K562 (cell line): ENCODE data around the gene UBASH3B. TPM values are rescaled to one million over a fixed set of nuclear protein-coding genes. Genes with fewer than 3 reads are reported as not detected.

ENCODE experiments used
- ATAC-seq: fragments of 200-7000 bp; cut with Tn5 transposase; 3 replicates; pipeline ENCODE4 v1.9.1; 2020; ENCODE audit warnings: moderate library complexity
- BruUV-seq: library from RNA; stranded (reverse); fragments of 400-500 nt; replicated peaks from 2 replicates; lab custom pipeline; 2021; lab: Mats Ljungman, UMichigan
- CTCF ChIA-PET: fragments of 300-600 bp; formaldehyde crosslinking; extraction: SDS; loops from one replicate; lab custom pipeline; 2021; ENCODE audit warnings: low intra/inter-chr PET ratio; lab: Yijun Ruan, JAX
- POLR2A ChIA-PET: fragments of 300-600, 350-650 bp; sonication (Branson Sonifier 250); formaldehyde crosslinking; extraction: SDS; loops from one replicate; lab custom pipeline; 2021; ENCODE audit warnings: antibody characterized with exemption, inconsistent platforms; lab: Yijun Ruan, JAX
- DNase-seq, 4 experiments: peaks; one replicate each; pipeline versions ENCODE4 v3.0.0 to v3.0.0-alpha.2; 2011 to 2018; ENCODE audit warnings: low spot score in 3 of 4, mixed read lengths in 3 of 4; ENCODE audit errors: extremely low read depth in 1 of 4
- FAIRE-seq: peaks from 2 replicates; lab custom pipeline; 2011; peaks lifted over from hg19 to GRCh38; lab: Jason Lieb, UNC
- H2AFZ ChIP-seq: 2 replicates; pipeline ENCODE4 v1.6.0; 2011; ENCODE audit warnings: low read depth, low read length, control low read depth, inconsistent platforms
- H3K27ac ChIP-seq: fragments of 200-600 bp; 3 replicates; pipeline ENCODE4 v1.8.0; 2011; ENCODE audit warnings: low read depth, mild to moderate bottlenecking, control low read depth, inconsistent platforms, low read length, moderate library complexity, mixed read lengths; ENCODE audit errors: extremely low read depth
- H3K27me3 ChIP-seq, 2 experiments: fragments of 300-600 bp in 1 of 2; 2 replicates in 1 of 2; 3 replicates in 1 of 2; pipeline versions ENCODE4 v1.6.0 to v1.8.0; 2011; ENCODE audit warnings: inconsistent platforms in 2 of 2, low read length in 2 of 2, mild to moderate bottlenecking in 1 of 2, mixed read lengths in 1 of 2, moderate library complexity in 1 of 2; ENCODE audit not compliant: control insufficient read depth in 2 of 2, insufficient read depth in 2 of 2
- H3K36me3 ChIP-seq: fragments of 300-600 bp; 3 replicates; pipeline ENCODE4 v1.8.0; 2011; ENCODE audit warnings: mild to moderate bottlenecking, low read length, inconsistent platforms; ENCODE audit not compliant: control insufficient read depth, insufficient read depth
- H3K4me1 ChIP-seq, 2 experiments: fragments of 200-600 bp in 1 of 2; replicated peaks in 1 of 2; 2 replicates in 1 of 2; 3 replicates in 1 of 2; pipeline versions ENCODE4 v1.5.1 to v1.8.0; 2011; ENCODE audit warnings: inconsistent platforms in 2 of 2, low read length in 2 of 2, mild to moderate bottlenecking in 1 of 2, mixed read lengths in 1 of 2, moderate library complexity in 1 of 2; ENCODE audit not compliant: control insufficient read depth in 2 of 2, insufficient read depth in 2 of 2
- H3K4me2 ChIP-seq: 2 replicates; pipeline ENCODE4 v1.6.1; 2011; ENCODE audit warnings: low read length, control low read depth, inconsistent platforms, mixed read lengths; ENCODE audit not compliant: insufficient read depth
- H3K4me3 ChIP-seq: fragments of 200-600 bp; sonication (generic), shearing (Covaris generic); 2 replicates; pipeline ENCODE4 v1.5.1; 2016; ENCODE audit warnings: control low read depth, inconsistent platforms
- H3K79me2 ChIP-seq: fragments of 200-600 bp; 3 replicates; pipeline ENCODE4 v1.8.0; 2011; ENCODE audit warnings: low read length, inconsistent platforms; ENCODE audit not compliant: control insufficient read depth, insufficient read depth
- H3K9ac ChIP-seq, 2 experiments: 2 replicates each; pipeline versions ENCODE4 v1.6.0 to v1.6.1; 2011; ENCODE audit warnings: low read depth in 2 of 2, low read length in 2 of 2, control low read depth in 1 of 2, inconsistent platforms in 1 of 2, mild to moderate bottlenecking in 1 of 2, mixed read lengths in 1 of 2; ENCODE audit not compliant: insufficient read depth in 1 of 2
- H3K9me1 ChIP-seq: one replicate; pipeline ENCODE4 v1.6.0; 2011; ENCODE audit warnings: inconsistent platforms, mild to moderate bottlenecking, low read length, moderate library complexity; ENCODE audit not compliant: control insufficient read depth, insufficient read depth
- H3K9me3 ChIP-seq: replicated peaks from 2 replicates; pipeline ENCODE4 v1.5.1; 2011; ENCODE audit warnings: low read depth, low read length, inconsistent platforms; ENCODE audit not compliant: control insufficient read depth, insufficient read depth
- H4K20me1 ChIP-seq: replicated peaks from 2 replicates; pipeline ENCODE4 v1.6.1; 2011; ENCODE audit warnings: low read length, inconsistent platforms, mixed read lengths; ENCODE audit not compliant: control insufficient read depth, insufficient read depth
- BACH1 ChIP-seq: fragments of 200-800 bp; sonication (Bioruptor generic); IDR thresholded peaks from 2 replicates; pipeline ENCODE4 v1.6.1; 2016; ENCODE audit warnings: missing genetic modification characterization, missing compliant biosample characterization
- CCNT2 ChIP-seq: IDR thresholded peaks from 2 replicates; pipeline ENCODE4 v1.6.1; 2011; ENCODE audit warnings: borderline replicate concordance, low read depth, mild to moderate bottlenecking, moderate library complexity, mixed read lengths, low read length; ENCODE audit not compliant: insufficient read length; ENCODE audit errors: extremely low read depth
- U2AF1 ChIP-seq: fragments of 200-400 bp; formaldehyde crosslinking; optimal IDR thresholded peaks from 2 replicates; pipeline ENCODE3; 2017; ENCODE audit warnings: mild to moderate bottlenecking, low read depth, low read length, moderate library complexity
- ZNF586 ChIP-seq: fragments of 450-650 bp; formaldehyde crosslinking; conservative IDR thresholded peaks from 2 replicates; pipeline ENCODE4 v1.4.0; 2020; ENCODE audit warnings: mild to moderate bottlenecking, moderate library complexity
- WGBS: fragments of 100-300 bp; shearing (Covaris generic); methylation state at CpG from one replicate; pipeline ENCODE4 v1.1.6; 2016; ENCODE audit warnings: low coverage, mixed read lengths; ENCODE audit not compliant: insufficient coverage; ENCODE audit errors: missing lambda C conversion rate; 5-methylcytosine and 5-hydroxymethylcytosine counted together
- in situ Hi-C: fragments of 300-500 bp; cut with MboI; formaldehyde crosslinking; loops from 4 replicates; pipeline ENCODE4 v1.15.0; 2018; ENCODE audit warnings: inconsistent platforms, mixed read lengths
- intact Hi-C: fragments of 100-400 bp; cut with micrococcal nuclease; formaldehyde crosslinking; loops from 2 replicates; pipeline ENCODE4 v1.14.2; 2022
- polyA plus RNA-seq, 8 experiments: library from polyadenylated mRNA; depleted of rRNA in 4 of 8; stranded (reverse) in 5 of 8; unstranded in 3 of 8; fragments of >200 nt; fragmentation: Nextera tagmentation in 2 of 8; fragmentation: Illumina TruSeq in 1 of 8; extraction: Ambion mirVana in 2 of 8; extraction: Trizol in 1 of 8; gene quantifications; 2 replicates each; pipeline versions ENCODE4 v1.2.1 to v1.2.3, GENCODE V29; 2011 to 2014; ENCODE audit warnings: inconsistent platforms in 1 of 8, missing spikeins in 1 of 8
- total RNA-seq, 7 experiments: library from RNA; depleted of rRNA in 6 of 7; stranded (reverse); fragments of >200 nt in 6 of 7; fragmentation: Illumina TruSeq in 2 of 7; extraction: Trizol in 2 of 7; gene quantifications; 2 replicates each; pipeline versions ENCODE4 v1.2.1 to v1.2.3, GENCODE V29; 2011 to 2021; ENCODE audit warnings: low replicate concordance in 1 of 7
- TF ChIP-seq, protein P1 (sequence below): fragments of 250-450 bp; sonication (Bioruptor Pico); IDR thresholded peaks from 2 replicates; pipeline ENCODE4 v1.5.0; 2021; ENCODE audit warnings: mild to moderate bottlenecking, moderate library complexity
- TF ChIP-seq, protein P2 (sequence below): sonication (generic); formaldehyde crosslinking; IDR thresholded peaks from 2 replicates; pipeline ENCODE4 v1.8.1; 2023; ENCODE audit warnings: mild to moderate bottlenecking, missing genetic modification reagents

The UBASH3B gene
- total and polyA plus RNA-seq, 9 of the 15 experiments (the other 6 are each of a cell fraction or from before 2014, with no cell fraction given), result 0.01 to 0.31 (median 0.08) TPM; not detected in 2

DNA sequence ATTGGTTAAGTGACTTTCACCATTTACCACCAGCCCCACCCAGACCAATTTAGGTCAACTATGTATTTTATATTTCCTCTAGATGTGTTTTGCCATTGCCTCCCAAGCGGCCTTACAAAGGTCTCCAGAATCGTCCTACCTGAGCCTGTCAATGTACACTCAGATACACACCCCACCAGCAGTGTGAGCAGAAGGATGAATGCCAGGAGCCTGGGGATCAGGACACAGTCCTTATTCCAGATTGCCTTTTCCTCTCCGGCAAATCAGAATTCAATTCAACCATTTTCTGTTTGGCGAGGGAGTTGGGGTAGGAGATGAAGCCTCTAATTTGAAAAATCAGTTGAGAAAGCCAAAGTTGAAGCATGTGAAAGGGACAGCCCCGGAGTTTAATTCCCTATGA, 147.4 kb downstream of the UBASH3B start:
- ATAC-seq (no peak), DNase-seq (no peak), FAIRE-seq (no peak)
- H3K27ac ChIP-seq, result no peak overlapping the region
- H3K9ac ChIP-seq, result no peak overlapping the region
- H4K20me1 ChIP-seq, result no peaks in the 10 kb centered on the region
- 0% methylated on average over 5 of the region's 5 CpGs for WGBS
- no peak overlapping the region for H3K4me3 ChIP-seq
- H3K79me2 ChIP-seq, result no peaks in the 10 kb centered on the region
- peaks cover 0 to 12% of the 10 kb centered on the region in 2 experiments; a peak in 2 of 5 replicates for H3K27me3 ChIP-seq
- TF ChIP-seq, protein P1, sequence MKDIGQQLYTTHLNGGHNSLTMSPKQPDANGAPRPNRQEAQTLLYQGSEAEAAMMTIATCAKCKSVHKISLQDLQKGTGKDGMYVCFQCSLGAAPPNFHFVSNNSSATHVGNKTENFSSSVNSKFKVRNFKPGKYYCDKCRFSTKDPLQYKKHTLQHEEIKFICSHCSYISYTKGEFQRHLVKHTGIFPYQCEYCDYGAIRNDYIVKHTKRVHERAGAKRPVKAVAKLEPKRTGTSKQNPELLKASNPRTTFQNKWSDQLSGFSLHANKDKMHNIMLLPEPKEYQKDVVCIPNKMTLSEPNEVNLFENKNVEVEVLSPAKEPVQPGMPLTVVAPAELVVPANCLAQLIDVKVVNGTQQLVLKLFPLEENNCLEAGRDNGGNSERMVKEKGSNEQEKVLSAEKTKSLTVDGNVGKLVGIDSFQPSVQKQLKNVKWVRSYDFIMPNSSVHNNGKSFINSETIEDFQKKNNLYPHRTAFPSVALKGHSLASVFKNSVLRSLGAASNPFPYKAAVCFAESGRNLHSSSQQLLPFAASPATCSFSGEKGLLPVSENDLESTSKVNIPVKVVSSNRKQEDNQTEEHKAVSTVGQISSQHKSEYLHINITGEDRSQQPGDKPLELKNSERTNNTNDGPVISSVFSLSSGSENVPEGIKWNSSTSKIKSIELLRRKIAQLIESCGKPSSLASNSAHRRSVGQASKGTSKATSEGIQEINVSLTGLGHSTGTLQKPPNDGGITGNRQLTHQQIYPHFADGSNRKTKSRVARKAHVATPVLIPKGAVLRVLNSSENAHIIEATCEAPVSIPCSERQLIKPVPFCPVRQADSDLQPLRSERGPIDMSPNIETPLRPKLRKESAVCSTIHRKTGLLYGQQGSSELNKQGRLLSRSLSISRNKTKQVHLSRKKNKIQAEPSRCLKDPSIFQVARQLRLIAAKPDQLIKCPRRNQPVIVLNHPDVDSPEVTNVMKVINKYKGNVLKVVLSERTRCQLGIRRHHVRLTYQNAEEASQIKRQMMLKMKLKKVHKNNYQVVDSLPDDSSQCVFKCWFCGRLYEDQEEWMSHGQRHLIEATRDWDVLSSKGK (CRISPR knock-in tag), result no peak
- no peak for TF ChIP-seq CCNT2
- no peak for TF ChIP-seq BACH1 (tag)
- no peak for TF ChIP-seq U2AF1
- TF ChIP-seq, protein P2, sequence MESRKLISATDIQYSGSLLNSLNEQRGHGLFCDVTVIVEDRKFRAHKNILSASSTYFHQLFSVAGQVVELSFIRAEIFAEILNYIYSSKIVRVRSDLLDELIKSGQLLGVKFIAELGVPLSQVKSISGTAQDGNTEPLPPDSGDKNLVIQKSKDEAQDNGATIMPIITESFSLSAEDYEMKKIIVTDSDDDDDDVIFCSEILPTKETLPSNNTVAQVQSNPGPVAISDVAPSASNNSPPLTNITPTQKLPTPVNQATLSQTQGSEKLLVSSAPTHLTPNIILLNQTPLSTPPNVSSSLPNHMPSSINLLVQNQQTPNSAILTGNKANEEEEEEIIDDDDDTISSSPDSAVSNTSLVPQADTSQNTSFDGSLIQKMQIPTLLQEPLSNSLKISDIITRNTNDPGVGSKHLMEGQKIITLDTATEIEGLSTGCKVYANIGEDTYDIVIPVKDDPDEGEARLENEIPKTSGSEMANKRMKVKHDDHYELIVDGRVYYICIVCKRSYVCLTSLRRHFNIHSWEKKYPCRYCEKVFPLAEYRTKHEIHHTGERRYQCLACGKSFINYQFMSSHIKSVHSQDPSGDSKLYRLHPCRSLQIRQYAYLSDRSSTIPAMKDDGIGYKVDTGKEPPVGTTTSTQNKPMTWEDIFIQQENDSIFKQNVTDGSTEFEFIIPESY (CRISPR knock-in tag), result no peak
- TF ChIP-seq ZNF586 (CRISPR knock-in tag), result no peak
- POLR2A ChIA-PET, result no interaction called here
- intact Hi-C loops, result no loop called here
- no peak overlapping the region for H2AFZ ChIP-seq
- in situ Hi-C loops, result no loop called here
- no peaks in the 10 kb centered on the region for H3K9me1 ChIP-seq
- no TSS peak for BruUV-seq
- no peak overlapping the region for H3K4me2 ChIP-seq
- CTCF ChIA-PET, result interaction anchor here (0.6 kb wide), 1 partner anchor 9 kb away, joined by 3 read pairs; no protein-coding TSS in a partner anchor
- H3K9me3 ChIP-seq, result no peaks in the 10 kb centered on the region
- H3K4me1 ChIP-seq, result no peaks in the 10 kb centered on the region
- H3K36me3 ChIP-seq, result no peaks in the 10 kb centered on the region
